GM18907 (cell line): ENCODE results near the gene PNMT.

ENCODE experiments used
- ATAC-seq: cut with Tn5 transposase; IDR thresholded peaks from one replicate; pipeline ENCODE4 v1.9.1; 2021; ENCODE audit warnings: mild to moderate bottlenecking, moderate library complexity; ENCODE audit not compliant: unreplicated experiment

PNMT gene

DNA sequence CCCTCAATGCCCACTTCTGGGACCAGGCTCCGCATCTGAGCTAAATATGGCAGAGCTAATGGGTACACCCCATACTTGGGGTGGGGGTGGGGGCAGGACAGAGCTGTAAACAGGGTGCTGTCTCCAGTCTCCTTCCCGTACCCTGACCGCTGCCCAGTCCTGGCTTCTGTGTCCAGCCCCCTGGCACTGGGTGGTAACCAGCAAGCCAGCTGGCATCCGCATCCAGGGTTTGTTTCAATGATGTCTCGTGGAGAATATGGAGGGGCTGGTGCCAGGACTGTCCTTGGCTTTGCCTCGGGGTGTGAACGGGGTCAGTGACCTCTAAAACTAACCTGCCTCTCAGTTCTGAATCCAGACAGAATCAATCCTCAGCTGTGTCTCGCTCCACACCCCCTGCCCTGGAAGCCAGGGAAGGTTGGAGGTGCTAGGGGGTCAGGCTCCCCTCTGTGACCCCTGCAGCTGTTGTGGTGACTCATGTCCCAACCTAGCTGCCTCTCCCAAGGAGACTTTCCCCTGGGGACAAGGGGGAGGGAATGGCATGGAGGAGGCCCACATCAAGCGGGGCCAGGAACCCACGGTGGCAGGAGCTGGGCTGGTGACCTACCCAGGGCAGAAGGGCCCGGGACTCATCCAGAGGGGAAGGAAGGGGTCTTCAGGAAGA, 1.5 kb upstream of the PNMT start:
- no peak for ATAC-seq

DNA sequence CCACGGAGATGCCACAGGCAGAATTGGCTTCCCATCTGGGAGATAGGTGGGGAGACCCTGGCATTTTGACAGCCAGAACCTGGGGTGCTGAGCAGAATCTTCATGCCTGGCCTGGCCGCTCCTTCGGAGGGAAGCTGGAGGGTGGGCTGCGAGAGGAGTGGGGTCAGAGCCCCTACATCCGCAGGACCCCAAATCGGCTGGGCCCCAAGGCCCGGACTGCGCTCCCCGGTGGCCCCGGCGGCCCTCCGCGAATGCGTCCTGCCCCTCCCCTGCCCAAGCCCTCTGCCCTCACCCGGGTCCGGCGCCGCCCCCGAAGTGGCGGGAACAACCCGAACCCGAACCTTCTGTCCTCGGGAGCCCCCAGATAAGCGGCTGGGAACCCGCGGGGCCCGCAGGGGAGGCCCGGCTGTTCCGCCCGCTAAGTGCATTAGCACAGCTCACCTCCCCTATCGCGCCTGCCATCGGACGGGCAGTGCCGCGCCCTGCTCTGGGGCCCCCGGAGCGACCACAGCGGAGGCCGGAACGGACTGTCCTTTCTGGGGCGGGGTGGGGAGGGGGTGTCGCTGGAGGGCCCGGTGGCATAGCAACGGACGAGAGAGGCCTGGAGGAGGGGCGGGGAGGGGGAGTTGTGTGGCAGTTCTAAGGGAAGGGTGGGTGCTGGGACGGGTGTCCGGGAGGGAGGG, 850 bp upstream of the PNMT start:
- no peak for ATAC-seq

DNA sequence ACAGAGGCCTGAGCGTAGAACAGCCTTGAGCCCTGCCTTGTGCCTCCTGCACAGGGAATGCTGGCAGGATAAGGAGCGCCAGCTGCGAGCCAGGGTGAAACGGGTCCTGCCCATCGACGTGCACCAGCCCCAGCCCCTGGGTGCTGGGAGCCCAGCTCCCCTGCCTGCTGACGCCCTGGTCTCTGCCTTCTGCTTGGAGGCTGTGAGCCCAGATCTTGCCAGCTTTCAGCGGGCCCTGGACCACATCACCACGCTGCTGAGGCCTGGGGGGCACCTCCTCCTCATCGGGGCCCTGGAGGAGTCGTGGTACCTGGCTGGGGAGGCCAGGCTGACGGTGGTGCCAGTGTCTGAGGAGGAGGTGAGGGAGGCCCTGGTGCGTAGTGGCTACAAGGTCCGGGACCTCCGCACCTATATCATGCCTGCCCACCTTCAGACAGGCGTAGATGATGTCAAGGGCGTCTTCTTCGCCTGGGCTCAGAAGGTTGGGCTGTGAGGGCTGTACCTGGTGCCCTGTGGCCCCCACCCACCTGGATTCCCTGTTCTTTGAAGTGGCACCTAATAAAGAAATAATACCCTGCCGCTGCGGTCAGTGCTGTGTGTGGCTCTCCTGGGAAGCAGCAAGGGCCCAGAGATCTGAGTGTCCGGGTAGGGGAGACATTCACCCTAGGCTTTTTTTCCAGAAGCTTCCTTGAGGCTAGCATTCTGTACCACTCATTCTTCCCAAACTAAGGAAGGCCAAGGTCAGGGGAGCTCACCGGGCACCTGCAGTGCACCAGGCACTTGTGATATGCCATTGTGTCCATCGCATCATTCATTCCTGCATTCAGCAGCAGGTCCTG, 1.9 kb downstream of the PNMT start:
- no peak for ATAC-seq

DNA sequence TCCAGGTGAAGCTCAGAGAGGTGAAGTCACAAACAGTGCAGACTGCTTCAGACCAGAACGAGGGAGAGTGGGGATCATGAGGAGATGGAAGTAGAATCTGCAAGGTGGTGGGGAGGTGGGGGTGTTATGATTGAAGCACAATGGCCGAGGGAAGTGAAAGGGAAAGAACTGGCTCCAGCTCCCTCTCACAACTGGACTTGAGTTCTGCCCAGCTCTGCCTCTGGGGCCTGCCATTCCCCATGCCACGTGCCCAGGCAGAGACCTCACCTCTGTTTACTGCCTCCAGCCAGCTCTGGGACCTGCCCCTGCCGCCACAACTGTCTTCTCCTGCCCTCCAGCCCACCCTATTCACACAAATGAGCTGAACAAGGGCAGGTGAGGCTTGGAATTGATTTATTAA, 2.5 kb downstream of the PNMT start:
- no peak for ATAC-seq

DNA sequence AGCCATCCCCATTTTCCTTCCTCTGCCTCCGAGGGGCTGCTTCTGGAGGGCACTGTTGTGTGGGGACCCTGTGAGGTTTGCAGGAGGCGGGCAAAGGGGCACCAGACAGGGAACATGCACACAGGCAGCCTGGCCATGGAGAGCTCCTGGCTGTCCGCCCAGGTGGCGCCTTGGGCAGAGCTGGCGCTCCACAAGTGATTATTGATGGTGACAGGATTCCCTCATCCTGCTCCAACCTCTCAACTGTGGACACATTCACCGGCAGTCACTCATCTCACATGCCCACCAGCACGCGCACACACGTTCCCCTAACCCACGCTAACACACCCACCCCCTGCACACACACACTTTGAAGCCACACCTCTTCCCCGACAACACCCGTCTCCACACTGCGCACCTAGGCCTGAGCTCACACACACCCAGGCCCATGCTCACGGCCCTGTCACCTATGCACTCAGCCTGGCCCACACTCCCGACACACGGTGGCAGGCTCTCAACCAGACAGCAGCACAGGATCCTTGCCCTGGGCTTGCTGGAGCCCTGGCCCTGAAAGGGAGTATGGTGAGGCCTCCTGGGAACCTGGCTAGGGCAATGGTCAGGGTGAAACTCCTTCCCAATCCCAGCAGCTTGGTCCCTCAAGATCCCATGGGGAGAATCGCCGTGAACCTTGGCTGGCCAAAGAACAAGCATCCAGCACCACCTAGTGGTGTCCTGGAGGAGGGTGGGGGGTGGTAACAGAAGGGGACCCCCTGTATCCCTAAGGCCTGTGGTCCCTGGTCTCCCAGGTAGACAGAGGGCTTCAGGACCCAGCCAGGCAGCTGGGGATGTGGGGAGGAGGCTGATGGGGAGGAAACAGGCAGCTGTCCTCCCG, 3.6 kb downstream of the PNMT start:
- no peak for ATAC-seq

DNA sequence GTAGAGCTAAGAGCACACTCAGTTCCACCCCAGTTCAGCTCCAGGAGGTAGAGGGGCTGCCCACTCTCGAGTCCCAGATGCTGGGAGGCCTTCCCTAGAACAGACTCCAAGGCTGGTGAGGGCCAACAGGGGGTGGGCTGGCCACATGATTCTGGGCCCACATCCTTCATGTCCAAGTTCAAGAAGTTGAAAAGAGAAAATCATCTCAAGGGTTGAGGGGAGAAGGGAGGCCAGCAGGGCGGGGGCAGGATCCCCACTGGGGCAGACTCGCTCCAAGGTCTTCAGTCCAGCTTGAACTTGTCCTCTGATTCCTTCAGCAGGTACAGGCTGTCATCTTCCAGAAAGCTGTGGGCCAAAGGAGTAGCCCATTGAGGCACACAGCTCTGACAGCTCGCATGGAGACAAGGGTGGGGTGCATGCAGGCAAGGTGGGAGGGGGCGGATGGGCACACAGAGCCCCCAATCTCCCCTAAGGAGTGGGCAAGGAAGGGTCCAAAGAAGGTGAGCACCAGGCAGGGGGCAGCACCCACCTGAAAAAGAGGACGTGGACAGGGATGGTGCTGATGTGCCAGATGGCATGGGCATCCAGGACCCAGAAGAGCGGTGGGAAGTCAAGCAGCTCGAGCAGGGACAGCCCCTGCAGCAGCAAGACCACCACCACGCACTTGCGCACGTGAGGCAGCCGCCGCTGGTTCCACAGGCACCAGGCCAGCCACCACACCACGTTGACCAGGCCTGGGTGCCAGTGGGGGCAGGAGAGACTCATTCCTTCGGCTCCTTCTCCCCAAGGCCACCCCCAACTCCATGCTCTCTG, 4.5 kb downstream of the PNMT start:
- ATAC-seq, result no peak

DNA sequence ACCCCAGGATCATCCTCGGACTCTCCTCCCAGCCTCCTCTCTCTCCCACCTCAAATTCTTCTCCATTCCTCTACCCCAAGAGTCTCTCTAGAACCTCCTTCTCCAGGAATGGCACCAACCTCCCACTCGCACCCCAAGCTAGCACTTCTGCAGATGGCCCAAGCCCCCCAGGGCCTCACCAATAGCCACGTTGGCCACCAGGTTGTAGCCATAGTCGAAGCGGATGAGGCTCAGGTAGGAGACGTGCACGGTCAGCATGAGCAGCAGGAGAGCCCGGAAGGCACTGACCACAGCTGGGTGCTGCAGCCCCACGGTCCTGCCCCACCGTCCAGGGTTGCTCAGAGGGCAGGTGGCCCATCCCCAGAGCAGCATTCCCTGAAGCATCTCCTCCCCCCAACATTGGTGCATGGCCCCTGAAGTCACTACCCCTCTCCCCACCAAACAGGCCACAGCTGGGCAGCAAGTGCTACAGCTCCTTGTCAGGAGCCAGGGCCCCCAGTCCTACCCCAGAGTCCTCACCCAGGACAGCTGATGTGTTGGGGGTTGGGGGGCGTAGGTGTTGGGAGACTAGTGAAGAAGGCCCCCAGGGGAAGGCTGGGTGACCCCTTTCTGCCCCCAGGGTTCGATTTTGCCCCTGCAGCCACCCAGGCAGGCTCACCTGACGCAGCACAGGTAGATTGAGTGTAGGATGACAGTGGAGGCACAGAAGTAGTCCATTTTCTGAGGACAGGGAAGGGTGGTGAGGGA, 5.3 kb downstream of the PNMT start:
- ATAC-seq, result no peak

DNA sequence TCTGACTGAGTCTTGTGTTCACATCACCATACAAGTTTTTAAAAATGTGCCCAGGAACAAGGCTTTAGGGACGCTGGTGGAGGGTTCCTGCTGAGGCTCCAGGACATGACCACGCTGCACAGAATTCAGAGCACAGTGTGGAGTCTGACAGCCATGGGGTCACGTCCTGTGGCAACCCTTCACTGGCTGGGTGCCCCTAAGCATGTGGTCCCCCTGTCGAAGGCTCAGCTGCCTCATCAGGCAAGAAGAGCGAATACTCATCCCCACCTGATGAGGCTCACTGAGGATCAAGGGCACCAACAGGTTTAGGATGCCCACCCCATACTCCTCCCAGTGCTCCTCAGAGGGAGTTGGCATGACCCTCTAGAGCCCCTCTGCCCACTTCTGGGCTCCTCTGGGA, 5.9 kb downstream of the PNMT start:
- ATAC-seq, result no peak

DNA sequence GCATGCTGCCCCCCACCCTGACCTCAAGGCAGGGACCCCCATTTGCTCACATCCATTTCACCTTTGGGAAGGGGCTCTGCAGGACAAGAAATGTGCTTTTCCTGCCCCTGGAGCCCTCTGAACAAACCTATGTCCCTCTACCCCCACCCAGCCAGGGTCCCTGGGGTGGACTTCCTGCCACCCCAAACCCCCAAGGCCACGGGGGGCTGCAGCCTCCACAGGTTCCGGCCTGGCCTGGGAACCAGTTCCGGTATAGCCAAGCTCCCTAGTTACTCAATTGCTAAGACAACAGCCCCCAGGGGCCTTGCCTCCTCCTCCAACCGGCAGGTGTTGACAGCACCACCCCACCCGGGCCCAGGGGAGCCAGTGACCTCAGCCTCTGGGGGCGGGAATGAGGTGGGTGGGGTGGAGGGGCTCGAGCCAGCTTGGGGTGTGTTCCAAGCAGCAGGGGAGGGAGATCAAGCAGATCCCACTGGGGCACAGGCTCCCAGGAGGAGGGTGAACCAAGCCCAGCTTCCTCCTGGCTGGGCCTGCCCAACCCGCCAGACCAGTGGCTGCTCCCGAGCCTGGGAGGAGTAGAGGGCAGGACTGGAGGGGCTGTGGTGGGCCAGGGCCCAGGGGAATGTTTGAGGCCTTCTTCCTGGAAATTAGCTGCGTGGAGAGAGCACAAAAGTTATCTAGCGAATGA, 6.6 kb downstream of the PNMT start:
- peak; percentile 44 for ATAC-seq

DNA sequence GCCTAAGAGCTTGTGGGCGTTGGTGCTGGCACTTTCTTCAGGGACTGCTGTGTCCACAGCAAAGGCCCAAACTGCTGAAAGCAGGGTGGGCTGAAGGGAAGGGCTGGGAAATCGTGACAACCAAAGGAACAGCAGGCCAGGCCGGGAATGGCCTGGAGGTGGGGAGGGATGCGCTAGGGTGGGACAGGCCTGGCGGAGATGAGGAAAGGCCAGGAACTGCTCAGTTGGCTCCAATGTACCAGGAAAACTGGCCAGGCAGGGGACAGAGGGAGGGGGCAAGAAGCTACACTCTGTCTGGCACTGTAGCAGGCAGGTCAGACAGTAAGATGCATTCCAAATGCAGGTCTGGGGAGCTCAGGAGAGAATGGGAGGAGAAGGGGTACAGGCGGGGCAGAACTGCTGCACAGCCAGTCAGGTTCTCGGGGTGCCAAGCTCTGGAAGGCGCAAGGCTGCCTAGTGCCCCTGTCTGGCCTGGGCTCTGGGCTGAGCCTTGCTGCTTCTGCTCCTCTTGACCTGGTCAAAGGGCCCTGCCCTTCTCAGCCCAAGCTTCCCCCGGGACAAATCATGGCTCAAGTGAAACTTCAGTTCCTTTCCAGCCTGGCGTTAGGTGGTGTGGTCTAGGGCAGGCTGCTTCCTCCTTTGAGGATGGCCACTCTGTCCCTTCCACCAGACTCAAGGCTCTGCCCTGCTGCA, 7.3 kb downstream of the PNMT start:
- no peak for ATAC-seq

DNA sequence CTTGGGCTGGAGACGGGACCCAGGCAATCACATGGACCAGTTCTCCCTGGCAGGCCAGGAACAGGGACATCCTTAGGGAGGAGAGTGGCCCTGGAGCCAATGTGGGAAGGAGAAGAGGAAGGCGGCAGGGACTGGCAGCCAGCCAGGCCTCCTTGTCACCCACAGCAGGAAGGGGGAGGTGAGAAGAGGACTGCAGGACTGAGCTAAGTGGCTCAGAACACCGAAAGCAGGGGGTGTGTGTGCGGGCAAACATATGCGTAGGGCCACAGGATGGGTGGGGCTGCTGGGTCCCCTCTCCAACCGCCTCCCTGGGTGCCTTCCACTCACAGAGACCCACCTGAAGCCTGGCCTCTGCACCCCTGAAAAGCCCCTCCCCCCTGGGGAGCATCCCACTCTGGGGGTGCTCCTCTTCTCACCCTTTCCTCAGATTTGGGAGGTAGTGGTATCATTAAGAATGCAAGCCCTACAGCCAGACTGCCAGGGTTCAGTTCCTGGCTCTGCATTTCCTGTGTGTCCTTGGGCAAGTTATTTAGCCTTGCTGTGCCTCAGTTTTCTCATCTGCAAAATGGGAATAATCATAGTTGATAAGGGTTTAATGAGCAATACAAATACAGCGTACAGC, 8.1 kb downstream of the PNMT start:
- ATAC-seq, result peak; percentile 41

DNA sequence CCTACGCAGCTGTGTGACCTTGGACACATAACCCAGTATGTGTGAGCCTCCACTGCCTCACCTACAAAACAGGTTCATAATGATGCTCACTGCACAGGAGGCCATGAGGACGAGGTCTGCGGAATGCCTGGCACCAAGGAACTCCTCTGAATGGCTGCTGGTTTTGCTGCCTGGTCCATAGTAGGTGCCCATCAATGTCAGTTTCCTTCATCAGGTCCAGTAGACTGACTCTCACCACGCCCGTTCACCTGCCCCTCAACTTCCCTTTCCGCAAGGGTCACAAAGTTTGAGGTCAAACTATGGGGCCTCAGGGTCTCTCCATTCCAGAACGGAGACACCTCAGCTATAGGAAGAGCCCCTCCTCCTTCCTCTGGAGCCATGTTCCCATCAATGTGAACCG, 8.8 kb downstream of the PNMT start:
- no peak for ATAC-seq

DNA sequence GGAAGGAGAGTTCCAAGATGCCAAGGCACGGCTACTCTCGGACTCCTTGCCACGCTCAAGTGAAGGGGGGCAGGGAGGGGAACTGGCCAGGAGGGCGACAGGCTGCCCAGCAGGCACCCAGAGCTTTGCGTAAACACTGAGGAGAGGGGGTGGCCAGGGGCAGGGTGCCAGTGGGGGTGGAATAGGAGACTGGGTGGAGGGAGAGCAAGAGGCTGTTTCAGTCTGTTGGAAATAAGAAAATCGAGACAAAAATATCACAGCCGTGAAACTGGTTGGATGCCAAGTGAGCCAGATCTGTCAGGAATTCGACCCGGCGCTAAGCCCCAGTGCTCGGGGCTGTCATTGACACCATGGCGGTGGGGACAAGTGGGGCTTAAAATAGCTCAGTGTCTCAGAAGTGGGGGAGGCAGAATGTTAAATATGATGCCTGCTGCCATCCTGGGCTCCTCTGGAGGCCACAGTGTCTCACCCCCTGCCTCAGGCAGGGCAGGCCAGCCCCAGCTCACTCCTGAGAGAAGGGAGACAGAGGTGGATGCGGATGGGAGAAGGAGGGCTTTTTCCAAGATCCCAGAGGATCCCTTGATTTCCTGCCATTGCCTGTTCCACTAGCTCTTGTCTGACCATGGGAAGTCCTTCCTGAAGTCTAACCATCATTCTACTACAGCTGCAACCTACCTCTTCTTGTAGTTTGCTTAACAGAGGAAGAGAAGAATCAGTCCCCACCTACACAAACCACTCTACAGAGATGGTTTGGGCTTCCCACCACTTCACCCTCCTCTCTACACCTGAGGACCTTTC, 9.5 kb downstream of the PNMT start:
- no peak for ATAC-seq

DNA sequence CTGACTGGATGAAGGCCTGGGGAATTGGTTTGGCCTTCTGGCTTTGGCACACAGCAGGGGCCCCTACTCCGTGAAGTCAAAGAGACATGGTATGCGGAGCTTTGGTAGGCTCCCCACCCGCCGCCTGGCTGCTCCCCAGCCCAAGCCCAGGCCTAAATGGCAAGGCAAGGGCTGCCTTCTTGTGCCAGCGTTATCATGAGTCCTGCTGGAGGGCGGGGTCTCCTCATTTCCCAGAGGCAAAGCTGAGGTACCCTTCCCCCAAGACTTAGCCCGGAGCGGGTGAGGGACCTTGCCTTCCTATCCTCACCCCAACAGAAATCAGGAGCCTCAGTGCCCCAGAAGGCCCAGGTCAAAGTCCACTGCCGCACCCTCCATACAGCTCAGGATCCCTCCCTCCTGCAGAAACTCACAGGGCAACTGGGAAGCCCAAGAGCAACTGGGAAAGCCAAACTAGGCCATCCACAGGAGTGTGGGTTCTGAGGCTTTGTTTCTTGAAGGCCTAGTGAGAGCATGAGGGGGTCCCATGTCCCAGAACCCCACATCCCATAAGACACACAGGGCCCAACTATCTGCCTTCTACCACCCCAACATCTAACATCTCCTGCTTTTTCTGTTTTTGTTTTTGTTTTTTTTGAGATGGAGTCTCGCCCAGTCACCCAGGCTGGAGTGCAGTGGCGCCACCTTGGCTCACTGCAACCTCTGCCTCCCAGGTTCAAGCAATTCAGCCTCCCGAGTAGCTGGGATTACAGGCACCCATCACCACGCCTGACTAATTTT, 10.3 kb downstream of the PNMT start:
- no peak for ATAC-seq

DNA sequence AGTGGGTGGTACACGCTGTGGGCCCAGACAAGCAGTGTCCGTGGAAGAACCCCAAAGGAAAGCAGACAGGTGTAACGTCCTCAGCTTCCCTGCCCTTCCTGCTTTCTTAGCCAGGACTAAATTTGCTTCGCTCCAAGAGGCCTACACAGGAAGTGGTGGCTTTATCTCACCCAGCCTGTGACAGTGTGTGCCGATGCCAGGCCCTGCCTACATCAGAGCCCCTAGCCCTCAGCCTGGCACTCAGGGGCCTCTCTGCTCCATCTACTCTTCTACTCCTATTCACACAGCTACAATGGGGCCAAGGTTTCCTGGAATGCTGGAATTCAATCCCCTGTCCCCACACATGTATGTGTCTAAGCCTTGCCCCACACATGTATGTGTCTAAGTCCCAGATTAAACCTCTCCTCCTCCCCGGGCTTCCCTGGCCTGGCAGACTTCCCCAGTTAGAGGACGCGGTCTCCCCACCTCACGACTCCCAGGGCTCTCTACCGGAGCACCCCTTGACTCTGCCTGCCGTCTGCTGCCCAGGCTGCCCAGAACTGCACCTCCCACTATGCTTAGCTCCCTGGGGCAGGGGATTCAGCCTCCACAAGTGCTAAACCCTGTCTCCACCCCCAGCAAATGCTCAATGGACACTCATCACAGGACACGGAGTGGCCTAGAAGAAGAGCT, 11.4 kb downstream of the PNMT start:
- ATAC-seq, result no peak
